Measurements from ENCODE around the gene ELFN1.

DNA sequence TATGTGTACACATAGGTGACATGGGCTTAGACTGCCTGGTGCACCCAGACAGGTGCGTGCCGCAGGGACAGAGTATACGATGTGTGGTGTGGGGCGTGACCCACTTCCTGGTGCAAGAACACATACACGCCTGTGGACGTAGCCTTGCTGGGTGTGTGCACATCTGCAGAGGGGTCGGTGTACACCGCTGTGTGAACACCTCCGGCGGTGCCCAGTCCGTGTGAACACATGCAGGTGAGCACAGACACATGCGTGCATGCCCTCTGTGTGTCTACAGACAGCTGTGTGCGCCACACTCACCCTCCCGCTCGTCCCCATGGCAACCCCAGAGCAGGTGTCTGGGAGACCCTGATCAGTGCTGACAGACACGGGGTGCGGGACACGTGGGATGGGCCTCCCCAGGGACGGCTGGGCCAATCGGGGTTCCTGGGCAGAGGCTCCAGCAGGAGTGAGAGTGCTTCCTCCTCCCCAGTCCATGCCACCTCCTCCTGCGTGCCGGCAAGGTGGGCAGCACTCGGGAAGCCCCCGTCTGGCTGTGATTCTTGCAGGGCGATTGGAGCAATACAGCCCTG is 23.4 kb downstream of the ELFN1 start:
- no peak for TF ChIP-seq POLR2A (IDR thresholded peaks at IDR 0.05)
- no peak for TF ChIP-seq CTCF (IDR thresholded peaks at IDR 0.05 in 4 of 5, conservative IDR thresholded peaks at IDR 0.05 in 1 of 5)

Data from gastrocnemius medialis (tissue), 4 donors.